Type B pancreatic cell (in vitro differentiated cells): ENCODE data around the gene DMAC2. TPM values are rescaled to one million over a fixed set of nuclear protein-coding genes. Genes with fewer than 3 reads are reported as not detected.

Source experiments
- DNase-seq: peaks from one replicate; pipeline ENCODE4 v3.0.0; 2021; ENCODE audit warnings: mixed read lengths; ENCODE audit not compliant: unreplicated experiment; ENCODE audit errors: extremely low spot score
- H3K27ac Mint-ChIP-seq: 2 replicates; pipeline ENCODE4 v1.8.0; 2021; ENCODE audit warnings: mild to moderate bottlenecking, mixed read lengths
- H3K27me3 Mint-ChIP-seq: 2 replicates; pipeline ENCODE4 v1.8.0; 2021; ENCODE audit warnings: mixed read lengths
- H3K36me3 Mint-ChIP-seq: 2 replicates; pipeline ENCODE4 v1.8.0; 2021; ENCODE audit warnings: mixed read lengths
- H3K4me1 Mint-ChIP-seq: one replicate; pipeline ENCODE4 v1.8.0; 2021; ENCODE audit warnings: mixed read lengths; ENCODE audit not compliant: unreplicated experiment
- H3K4me3 Mint-ChIP-seq: 2 replicates; pipeline ENCODE4 v1.8.0; 2021; ENCODE audit warnings: mild to moderate bottlenecking, mixed read lengths
- H3K9me3 Mint-ChIP-seq: 2 replicates; pipeline ENCODE4 v1.8.0; 2021; ENCODE audit warnings: mixed read lengths
- total RNA-seq: library from RNA; stranded (reverse); gene quantifications from 2 replicates; pipeline ENCODE4 v1.2.1, GENCODE V29; 2021; ENCODE audit warnings: low replicate concordance
- TF ChIP-seq, protein P1 (sequence below): fragments of 200-600 bp; sonication (generic); conservative IDR thresholded peaks from 2 replicates; pipeline ENCODE4 v1.5.0; 2021; ENCODE audit warnings: antibody characterized with exemption, mild to moderate bottlenecking

DMAC2 gene
- total RNA-seq, 1 donor from 2014 or later = 57.4 TPM

DNA sequence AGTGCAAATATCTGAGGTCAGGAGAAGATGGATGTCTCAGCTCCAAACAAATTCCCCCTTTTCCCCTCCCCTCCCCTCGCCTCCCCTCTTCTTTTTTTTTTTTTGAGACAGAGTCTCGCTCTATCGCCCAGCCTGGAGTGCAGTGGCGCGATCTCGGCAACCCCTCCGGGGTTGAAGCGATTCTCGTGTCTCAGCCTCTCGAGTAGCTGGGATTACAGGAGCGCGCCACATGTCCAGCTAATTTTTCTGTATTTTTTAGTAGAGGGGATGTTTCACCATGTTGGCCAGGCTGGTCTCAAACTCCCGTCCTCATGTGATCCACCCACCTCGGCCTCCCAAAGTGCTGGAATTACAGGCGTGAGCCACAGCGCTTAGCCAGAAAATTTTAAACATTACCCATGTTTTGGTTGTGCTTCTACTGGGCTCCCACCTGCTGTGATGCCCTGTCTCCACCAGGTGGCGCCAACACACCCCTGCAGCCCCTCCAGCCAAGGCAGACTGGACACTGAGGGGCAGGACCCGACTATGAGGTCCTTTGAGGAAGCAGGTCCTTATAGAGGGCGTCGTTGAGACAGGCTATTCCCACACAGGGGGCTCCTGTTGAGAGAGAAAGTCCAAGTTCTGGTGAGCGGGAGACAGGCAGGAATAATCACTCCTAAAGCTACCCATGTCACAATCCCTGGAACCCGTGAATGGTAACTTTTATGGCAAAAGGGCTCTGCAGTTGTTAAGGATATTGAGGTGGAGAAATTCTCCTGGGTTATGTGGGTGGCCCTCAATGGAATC is 9.6 kb upstream of the DMAC2 start:
- TF ChIP-seq, protein P1, sequence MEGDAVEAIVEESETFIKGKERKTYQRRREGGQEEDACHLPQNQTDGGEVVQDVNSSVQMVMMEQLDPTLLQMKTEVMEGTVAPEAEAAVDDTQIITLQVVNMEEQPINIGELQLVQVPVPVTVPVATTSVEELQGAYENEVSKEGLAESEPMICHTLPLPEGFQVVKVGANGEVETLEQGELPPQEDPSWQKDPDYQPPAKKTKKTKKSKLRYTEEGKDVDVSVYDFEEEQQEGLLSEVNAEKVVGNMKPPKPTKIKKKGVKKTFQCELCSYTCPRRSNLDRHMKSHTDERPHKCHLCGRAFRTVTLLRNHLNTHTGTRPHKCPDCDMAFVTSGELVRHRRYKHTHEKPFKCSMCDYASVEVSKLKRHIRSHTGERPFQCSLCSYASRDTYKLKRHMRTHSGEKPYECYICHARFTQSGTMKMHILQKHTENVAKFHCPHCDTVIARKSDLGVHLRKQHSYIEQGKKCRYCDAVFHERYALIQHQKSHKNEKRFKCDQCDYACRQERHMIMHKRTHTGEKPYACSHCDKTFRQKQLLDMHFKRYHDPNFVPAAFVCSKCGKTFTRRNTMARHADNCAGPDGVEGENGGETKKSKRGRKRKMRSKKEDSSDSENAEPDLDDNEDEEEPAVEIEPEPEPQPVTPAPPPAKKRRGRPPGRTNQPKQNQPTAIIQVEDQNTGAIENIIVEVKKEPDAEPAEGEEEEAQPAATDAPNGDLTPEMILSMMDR = peak; percentile 97

DNA sequence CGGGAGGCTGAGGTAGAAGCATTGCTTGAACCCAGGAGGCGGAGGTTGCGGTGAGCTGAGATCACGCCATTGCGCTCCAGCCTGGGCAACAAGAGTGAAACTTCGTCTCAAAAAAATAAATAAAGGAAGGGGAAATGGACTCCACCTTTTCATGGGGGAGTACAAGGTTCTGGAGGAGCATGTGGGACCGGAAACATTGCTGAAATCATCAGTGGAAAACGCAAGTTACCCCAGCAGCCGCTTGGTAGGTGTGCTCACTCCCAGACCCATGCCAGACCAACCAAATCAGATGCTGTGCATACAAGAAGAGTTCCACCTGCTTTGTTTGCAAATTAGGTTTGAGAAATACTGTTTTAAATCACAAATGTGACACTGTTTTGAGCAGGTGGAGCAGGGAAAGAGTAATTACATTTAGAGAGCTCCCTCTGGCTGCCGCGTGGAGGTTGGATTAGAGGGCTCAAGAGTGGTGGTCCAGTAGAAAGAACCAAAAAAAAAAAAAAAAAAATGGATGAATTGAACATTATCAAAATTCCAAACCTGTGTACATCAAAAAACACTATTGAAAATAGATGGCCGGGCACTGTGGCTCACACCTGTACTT is 8.1 kb upstream of the DMAC2 start:
- no peak for DNase-seq
- H3K4me3 Mint-ChIP-seq = no peak overlapping the region
- no peaks in the 10 kb centered on the region for H3K9me3 Mint-ChIP-seq
- TF ChIP-seq, protein P1 = no peak
- peaks cover 47% of the 10 kb centered on the region for H3K27me3 Mint-ChIP-seq
- H3K4me1 Mint-ChIP-seq = no peaks in the 10 kb centered on the region
- H3K36me3 Mint-ChIP-seq = no peaks in the 10 kb centered on the region
- no peak overlapping the region for H3K27ac Mint-ChIP-seq

More for the DNA sequence above, 9.6 kb upstream of the DMAC2 start:
- Mint-ChIP-seq H3K27ac (no peak overlapping the region), H3K9me3 (no peaks in the 10 kb centered on the region), H3K4me1 (no peaks in the 10 kb centered on the region), H3K36me3 (no peaks in the 10 kb centered on the region), H3K27me3 (peaks cover 37% of the 10 kb centered on the region), H3K4me3 (peak overlapping the region; percentile 69)
- DNase-seq = peak; percentile 82

DNA sequence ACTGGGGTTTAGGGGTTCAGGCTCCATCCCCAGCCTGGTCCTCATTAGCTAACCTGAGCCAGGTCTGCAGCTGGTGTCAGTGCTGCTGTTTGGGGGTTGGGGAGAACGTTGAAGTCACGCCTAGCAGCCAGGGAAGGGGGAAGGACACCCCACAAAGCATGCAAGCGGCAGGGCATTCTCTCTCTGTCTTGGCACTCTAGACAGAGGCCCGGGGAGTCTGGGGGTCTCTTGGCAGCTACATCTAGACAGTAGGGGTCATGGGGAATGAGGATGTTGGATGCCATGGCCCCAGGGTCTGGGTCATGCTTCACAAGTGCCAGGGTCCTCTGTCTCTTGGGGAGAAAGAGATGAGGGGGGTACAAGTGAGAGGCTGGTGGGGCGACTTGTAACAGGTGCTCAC is 5.9 kb upstream of the DMAC2 start:
- no peaks in the 10 kb centered on the region for H3K36me3 Mint-ChIP-seq
- H3K27ac Mint-ChIP-seq = no peak overlapping the region
- DNase-seq = peak; percentile 42
- H3K9me3 Mint-ChIP-seq = no peaks in the 10 kb centered on the region
- no peak overlapping the region for H3K4me3 Mint-ChIP-seq
- TF ChIP-seq, protein P1 = no peak
- no peaks in the 10 kb centered on the region for H3K4me1 Mint-ChIP-seq
- peaks cover 50% of the 10 kb centered on the region for H3K27me3 Mint-ChIP-seq

DNA sequence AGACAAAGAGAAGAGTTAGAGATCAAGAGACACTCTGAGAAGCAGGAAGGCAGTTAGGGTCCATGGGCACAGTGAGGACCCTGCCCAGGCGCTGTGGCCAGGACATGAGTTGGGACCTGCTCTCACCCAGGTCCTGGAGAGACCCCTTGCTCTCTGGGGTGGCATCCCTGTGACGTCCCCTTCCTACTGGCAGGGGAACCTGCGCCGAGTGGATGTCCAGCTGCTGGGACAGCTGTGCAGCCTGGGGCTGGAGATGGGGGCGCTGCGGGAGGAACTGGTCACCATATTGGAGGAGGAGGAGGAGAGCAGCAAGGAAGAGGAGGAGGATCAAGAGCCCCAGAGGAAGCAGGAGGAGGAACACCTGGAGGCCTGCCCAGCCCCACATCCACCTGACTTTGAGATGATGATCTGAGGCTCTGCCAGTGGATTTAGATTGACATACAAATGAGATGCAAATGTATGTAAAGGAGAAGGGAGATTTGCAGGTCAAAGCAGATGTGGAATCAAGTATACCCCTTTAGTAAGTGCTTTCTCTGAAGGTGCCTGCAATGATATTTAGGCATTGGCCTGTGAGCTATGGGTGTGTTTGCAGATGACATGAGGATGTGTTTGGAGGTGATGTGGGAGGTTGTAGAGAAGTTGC is 4.2 kb upstream of the DMAC2 start:
- H3K9me3 Mint-ChIP-seq = no peaks in the 10 kb centered on the region
- no peak overlapping the region for H3K27ac Mint-ChIP-seq
- no peak overlapping the region for H3K4me3 Mint-ChIP-seq
- H3K27me3 Mint-ChIP-seq = peaks cover 40% of the 10 kb centered on the region
- peaks cover 3% of the 10 kb centered on the region for H3K4me1 Mint-ChIP-seq
- DNase-seq = peak; percentile 47
- no peaks in the 10 kb centered on the region for H3K36me3 Mint-ChIP-seq
- TF ChIP-seq, protein P1 = no peak

DNA sequence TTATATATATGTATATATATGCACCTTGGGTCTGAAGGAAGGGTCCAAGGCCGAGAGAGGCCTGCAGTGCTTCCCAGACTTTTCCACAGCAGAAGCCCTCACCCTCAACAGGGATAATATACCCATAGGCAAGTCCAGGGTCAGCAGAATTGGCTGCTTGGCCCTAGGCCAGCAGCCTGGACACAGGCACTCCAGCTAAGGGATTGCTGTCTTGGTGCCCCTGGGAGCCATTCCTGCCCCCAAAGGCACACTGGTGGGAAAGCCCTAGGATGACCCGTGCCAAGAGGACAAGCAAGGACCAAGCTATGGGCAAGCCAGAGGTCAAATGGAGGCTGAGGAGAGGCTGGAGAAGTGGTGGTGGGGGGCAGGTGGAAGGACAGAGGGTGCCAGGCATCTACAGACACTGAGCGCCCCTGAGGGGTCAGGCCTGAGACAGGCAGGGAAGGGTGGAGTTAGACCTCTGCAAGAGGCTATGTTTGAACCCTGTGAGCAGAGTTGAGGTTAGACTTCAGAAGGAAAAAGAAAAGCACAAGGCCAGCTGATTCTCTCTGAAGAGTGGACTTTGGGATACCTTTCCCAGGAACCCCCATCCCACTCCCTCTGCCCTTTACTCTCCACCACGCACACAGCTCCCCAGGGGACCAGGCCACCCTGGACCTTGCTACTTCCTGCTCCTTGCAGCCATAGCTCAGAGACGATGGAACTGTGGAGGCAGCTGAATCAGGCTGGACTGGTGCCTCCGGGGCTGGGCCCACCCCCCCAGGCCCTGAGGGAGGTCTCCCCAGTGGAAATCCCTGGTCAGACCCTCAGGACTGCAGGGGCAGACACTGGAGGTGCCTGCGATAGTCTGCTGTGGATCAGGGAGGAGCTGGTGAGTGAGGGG is 3.0 kb upstream of the DMAC2 start, which contains the start of gene ERICH4:
TSS of gene ERICH4 (plus strand) at position 684 of the 883 bp plus-strand sequence. CDS start at position 698, 14 bp downstream.
- peaks cover 35% of the 10 kb centered on the region for H3K27me3 Mint-ChIP-seq
- peaks cover 3% of the 10 kb centered on the region for H3K4me1 Mint-ChIP-seq
- no peaks in the 10 kb centered on the region for H3K9me3 Mint-ChIP-seq
- no peak within 1 kb of the TSS for H3K4me3 Mint-ChIP-seq
- peaks cover 1% of the 10 kb centered on the region for H3K36me3 Mint-ChIP-seq
- H3K27ac Mint-ChIP-seq = no peak within 1 kb of the TSS
- no peak for DNase-seq
- TF ChIP-seq, protein P1 = no peak
